Right lobe of liver (tissue), 6 donors: ENCODE measurements around the gene NRL. TPM values are rescaled to one million over a fixed set of nuclear protein-coding genes. Genes with fewer than 3 reads are reported as not detected.

ENCODE experiments used
- ATAC-seq, 4 donors: fragments of 200-7000 bp; cut with Tn5 transposase; one replicate each; pipeline ENCODE4 v1.9.1; 2020; ENCODE audit warnings: mild to moderate bottlenecking in 4 of 4, moderate library complexity in 4 of 4
- DNase-seq, 3 donors: peaks; one replicate each; pipeline ENCODE4 v3.0.0-alpha.2; 2020
- H3K27ac ChIP-seq, 3 donors: fragments of 200-600 bp; one replicate each; pipeline ENCODE4 v1.8.0; 2022
- H3K27me3 ChIP-seq, 2 donors: fragments of 200-600 bp; one replicate each; pipeline ENCODE4 v1.8.0; 2022
- H3K36me3 ChIP-seq, 4 donors: fragments of 200-600 bp; sonication (generic) in 1 of 4; one replicate each; pipeline versions ENCODE4 v1.5.1 to v1.8.0; 2017 to 2022; ENCODE audit warnings: control low read depth in 1 of 4
- H3K4me1 ChIP-seq, 4 donors: fragments of 200-600 bp; sonication (generic) in 1 of 4; one replicate each; pipeline versions ENCODE4 v1.5.1 to v1.8.0; 2017 to 2022; ENCODE audit warnings: control low read depth in 1 of 4
- H3K4me3 ChIP-seq, 3 donors: fragments of 200-600 bp; one replicate each; pipeline ENCODE4 v1.8.0; 2022
- H3K9me3 ChIP-seq, 4 donors: fragments of 200-600 bp; sonication (generic) in 1 of 4; one replicate each; pipeline versions ENCODE4 v1.5.1 to v1.8.0; 2017 to 2022; ENCODE audit warnings: control low read depth in 1 of 4
- POLR2A ChIP-seq: fragments of 450-650 bp; IDR thresholded peaks from one replicate; pipeline ENCODE4 v1.6.1; 2017; ENCODE audit warnings: antibody characterized with exemption, mild to moderate bottlenecking
- WGBS: methylation state at CpG from one replicate; pipeline ENCODE4 v1.1.6; 2018; ENCODE audit warnings: low coverage, low lambda C conversion rate; ENCODE audit not compliant: insufficient coverage; ENCODE audit errors: missing lambda C conversion rate; 5-methylcytosine and 5-hydroxymethylcytosine counted together
- intact Hi-C, 2 donors: fragments of 100-400 bp; cut with DNase I; formaldehyde crosslinking; loops; one replicate each; pipeline versions ENCODE4 v1.11.2 to v1.14.1; 2022
- total RNA-seq, 6 experiments: library from RNA; depleted of rRNA in 2 of 6; stranded (reverse); fragments of >200 nt in 2 of 6; fragmentation: NEBNext Ultra II Directional in 3 of 6; extraction: Animal tissue kit (Norgen Biotek cat#: 25700) in 3 of 6; gene quantifications; one replicate each; pipeline versions ENCODE4 v1.1.0 to v1.2.4, GENCODE V29; 2016 to 2023
- TF ChIP-seq, protein P1 (sequence below), 4 donors: fragments of 200-600 bp in 3 of 4; fragments of 450-650 bp in 1 of 4; IDR thresholded peaks; one replicate each; pipeline versions ENCODE4 v1.5.1 to v1.8.0; 2016 to 2022; ENCODE audit warnings: antibody characterized with exemption in 4 of 4, mild to moderate bottlenecking in 2 of 4
- donor health status: DM: no; HTN: yes; CAD: no.
- donor health status: DM: no; HTN: no; CAD: no.
- donor health status: DM: no; HTN: no; CAD: no.
- donor health status: DM: no; HTN: yes; CAD: no.
- donor health status: DM: no; HTN: yes; CAD: no.

Gene NRL
- total RNA-seq, 6 experiments from 2014 or later, result 1.4 to 2.9 (median 2.1) TPM

DNA sequence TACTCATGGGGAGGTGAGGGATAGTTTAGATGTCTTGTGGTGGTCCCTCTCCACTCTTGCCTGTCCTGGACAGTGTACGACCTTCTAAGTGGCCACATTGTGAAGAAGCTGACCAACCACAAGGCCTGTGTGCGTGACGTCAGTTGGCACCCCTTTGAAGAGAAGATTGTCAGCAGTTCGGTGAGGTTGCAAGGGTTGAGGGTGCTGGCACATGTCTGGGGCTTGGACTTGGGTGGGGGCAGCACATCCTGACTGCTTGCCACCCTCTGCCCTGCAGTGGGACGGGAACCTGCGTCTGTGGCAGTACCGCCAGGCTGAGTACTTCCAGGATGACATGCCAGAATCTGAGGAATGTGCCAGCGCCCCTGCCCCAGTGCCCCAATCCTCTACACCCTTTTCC lies 8.1 kb upstream of the NRL start:
- TF ChIP-seq POLR2A, result no peak
- TF ChIP-seq, protein P1, sequence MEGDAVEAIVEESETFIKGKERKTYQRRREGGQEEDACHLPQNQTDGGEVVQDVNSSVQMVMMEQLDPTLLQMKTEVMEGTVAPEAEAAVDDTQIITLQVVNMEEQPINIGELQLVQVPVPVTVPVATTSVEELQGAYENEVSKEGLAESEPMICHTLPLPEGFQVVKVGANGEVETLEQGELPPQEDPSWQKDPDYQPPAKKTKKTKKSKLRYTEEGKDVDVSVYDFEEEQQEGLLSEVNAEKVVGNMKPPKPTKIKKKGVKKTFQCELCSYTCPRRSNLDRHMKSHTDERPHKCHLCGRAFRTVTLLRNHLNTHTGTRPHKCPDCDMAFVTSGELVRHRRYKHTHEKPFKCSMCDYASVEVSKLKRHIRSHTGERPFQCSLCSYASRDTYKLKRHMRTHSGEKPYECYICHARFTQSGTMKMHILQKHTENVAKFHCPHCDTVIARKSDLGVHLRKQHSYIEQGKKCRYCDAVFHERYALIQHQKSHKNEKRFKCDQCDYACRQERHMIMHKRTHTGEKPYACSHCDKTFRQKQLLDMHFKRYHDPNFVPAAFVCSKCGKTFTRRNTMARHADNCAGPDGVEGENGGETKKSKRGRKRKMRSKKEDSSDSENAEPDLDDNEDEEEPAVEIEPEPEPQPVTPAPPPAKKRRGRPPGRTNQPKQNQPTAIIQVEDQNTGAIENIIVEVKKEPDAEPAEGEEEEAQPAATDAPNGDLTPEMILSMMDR (IDR thresholded peaks at IDR 0.05), result no peak
- WGBS, result 83% methylated on average over 1 of the region's 8 CpGs
- no peak overlapping the region for H3K27ac ChIP-seq
- no peaks in the 10 kb centered on the region for H3K9me3 ChIP-seq
- no peaks in the 10 kb centered on the region for H3K27me3 ChIP-seq
- DNase-seq, result no peak
- no peak overlapping the region for H3K4me3 ChIP-seq
- peak in 1 of 4 donors; percentile 7 for ATAC-seq
- intact Hi-C loops, result no loop called here
- no peaks in the 10 kb centered on the region for H3K4me1 ChIP-seq
- peaks cover 3 to 65% (median 27%) of the 10 kb centered on the region in 4 donors for H3K36me3 ChIP-seq

DNA sequence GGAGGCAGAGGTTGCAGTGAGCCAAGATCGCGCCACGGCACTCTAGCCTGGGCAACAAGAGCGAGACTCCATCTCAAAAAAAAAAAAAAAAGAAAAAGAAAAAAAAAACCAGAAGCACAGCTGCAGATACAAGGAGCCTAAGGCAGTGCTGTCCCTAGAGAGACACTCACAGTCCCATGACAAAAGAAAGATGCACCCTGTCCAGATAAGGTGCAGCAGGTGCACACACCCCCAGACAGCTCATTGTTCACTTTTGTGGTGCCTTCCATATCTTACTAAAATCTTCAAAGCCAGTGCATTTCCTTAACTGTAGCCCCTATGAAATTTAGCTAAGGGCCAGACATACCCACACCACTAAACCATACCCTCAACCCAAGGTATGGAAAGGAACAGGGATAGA lies 7.7 kb upstream of the NRL start:
- ATAC-seq (no peak), DNase-seq (no peak)
- no peaks in the 10 kb centered on the region for H3K9me3 ChIP-seq
- H3K27ac ChIP-seq, result no peak overlapping the region
- H3K27me3 ChIP-seq, result no peaks in the 10 kb centered on the region
- TF ChIP-seq, protein P1 (IDR thresholded peaks at IDR 0.05), result no peak
- no peak for TF ChIP-seq POLR2A
- H3K36me3 ChIP-seq, result peaks cover 3 to 70% (median 27%) of the 10 kb centered on the region in 4 donors
- WGBS, result 90% methylated on average over 3 of the region's 4 CpGs
- H3K4me3 ChIP-seq, result no peak overlapping the region
- intact Hi-C loops, result no loop called here
- peaks cover 0 to 2% (median under 1%) of the 10 kb centered on the region in 4 donors for H3K4me1 ChIP-seq

DNA sequence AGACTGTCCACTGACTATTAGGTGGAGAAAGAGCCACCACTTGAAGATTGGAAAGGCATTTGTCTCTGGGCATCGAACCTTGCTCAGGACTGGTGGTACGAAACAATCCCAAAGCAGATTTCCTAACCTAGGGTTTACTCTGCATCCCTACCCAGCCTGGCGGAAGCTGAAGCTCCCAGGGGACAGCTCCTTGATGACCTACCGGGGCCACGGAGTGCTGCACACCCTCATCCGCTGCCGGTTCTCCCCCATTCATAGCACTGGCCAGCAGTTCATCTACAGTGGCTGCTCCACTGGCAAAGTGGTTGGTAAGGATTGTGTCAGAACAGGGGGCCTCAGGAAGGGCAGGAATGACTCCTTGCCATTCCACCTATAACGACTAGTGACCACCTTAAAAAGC lies 6.5 kb upstream of the NRL start:
- DNase-seq, result no peak
- Histone ChIP-seq H3K36me3 (peaks cover 3 to 74% (median 27%) of the 10 kb centered on the region in 4 donors), H3K27me3 (no peaks in the 10 kb centered on the region), H3K4me3 (no peak overlapping the region), H3K9me3 (no peaks in the 10 kb centered on the region), H3K4me1 (peaks cover 0 to 14% (median 4%) of the 10 kb centered on the region in 4 donors), H3K27ac (no peak overlapping the region)
- ATAC-seq, result no peak
- no peak for TF ChIP-seq POLR2A
- TF ChIP-seq, protein P1 (IDR thresholded peaks at IDR 0.05), result no peak
- intact Hi-C loops, result no loop called here
- 94% methylated on average over 3 of the region's 8 CpGs for WGBS

DNA sequence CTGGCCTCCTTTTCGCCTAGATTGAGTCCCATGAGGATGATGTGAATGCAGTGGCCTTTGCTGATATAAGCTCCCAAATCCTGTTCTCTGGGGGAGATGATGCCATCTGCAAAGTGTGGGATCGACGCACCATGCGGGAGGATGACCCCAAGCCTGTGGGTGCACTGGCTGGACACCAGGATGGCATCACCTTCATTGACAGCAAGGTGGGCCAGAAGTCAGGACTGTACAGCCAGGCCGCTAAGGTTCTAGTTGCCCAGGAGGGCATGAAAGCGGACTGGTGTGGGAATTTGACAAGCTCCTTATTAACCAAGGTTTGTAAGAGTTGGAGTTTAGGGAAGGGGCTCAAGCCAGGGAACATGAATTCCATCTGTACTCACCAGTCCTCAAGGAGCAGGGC lies 4.9 kb upstream of the NRL start:
- H3K36me3 ChIP-seq, result peaks cover 3 to 74% (median 27%) of the 10 kb centered on the region in 4 donors
- intact Hi-C loops, result no loop called here
- DNase-seq (no peak), ATAC-seq (no peak)
- peaks cover 0 to 17% (median 4%) of the 10 kb centered on the region in 4 donors for H3K4me1 ChIP-seq
- no peak overlapping the region for H3K4me3 ChIP-seq
- TF ChIP-seq, protein P1 (IDR thresholded peaks at IDR 0.05), result no peak
- no peak for TF ChIP-seq POLR2A
- WGBS, result 93% methylated on average over 2 of the region's 6 CpGs
- no peak overlapping the region for H3K27ac ChIP-seq
- H3K27me3 ChIP-seq, result no peaks in the 10 kb centered on the region
- H3K9me3 ChIP-seq, result no peaks in the 10 kb centered on the region

DNA sequence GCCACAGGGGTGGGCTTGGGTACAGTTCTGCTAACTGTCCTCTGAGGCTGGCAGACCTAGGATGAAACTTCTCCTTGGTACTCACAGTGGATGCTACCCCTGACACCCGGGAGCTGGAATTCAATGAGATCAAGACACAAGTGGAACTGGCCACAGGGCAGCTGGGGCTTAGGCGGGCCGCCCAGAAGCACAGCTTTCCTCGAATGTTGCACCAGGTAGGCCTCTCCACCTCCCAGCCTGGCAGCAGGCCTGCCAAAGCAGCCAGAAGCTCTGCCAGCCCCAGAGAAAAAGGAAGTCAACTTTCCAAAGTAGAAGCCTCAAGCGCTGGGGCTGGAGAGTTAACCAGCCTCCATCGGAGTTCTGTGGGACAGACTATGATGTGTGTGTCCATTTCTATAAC lies 2.4 kb upstream of the NRL start:
- WGBS, result 23% methylated on average over 3 of the region's 6 CpGs
- intact Hi-C loops, result no loop called here
- no peak for ATAC-seq
- DNase-seq, result peak; percentile 59 to 84 (median 80)
- TF ChIP-seq, protein P1 (IDR thresholded peaks at IDR 0.05), result no peak
- no peak for TF ChIP-seq POLR2A
- Histone ChIP-seq H3K27ac (peak overlapping the region in 1 of 3 donors; percentile 100), H3K4me3 (peak overlapping the region in 2 of 3 donors; percentile 82), H3K36me3 (peaks cover 3 to 52% (median 21%) of the 10 kb centered on the region in 4 donors), H3K9me3 (no peaks in the 10 kb centered on the region), H3K27me3 (no peaks in the 10 kb centered on the region), H3K4me1 (peaks cover 0 to 22% (median 6%) of the 10 kb centered on the region in 4 donors)
